Psoas muscle (tissue), 8 donors: ENCODE data around the gene RPS26. TPM values are rescaled to one million over a fixed set of nuclear protein-coding genes. Genes with fewer than 3 reads are reported as not detected.
"Not testable (repeated sequence)": the region's sequence is repeated elsewhere in the genome, so short reads cannot be mapped to it uniquely, and the experiment has no call there.

ENCODE experiments used
- ATAC-seq, 4 donors: fragments of 200-7000 bp; cut with Tn5 transposase; one replicate each; pipeline ENCODE4 v1.9.1; 2020; ENCODE audit warnings: moderate library complexity in 3 of 4, mild to moderate bottlenecking in 2 of 4
- DNase-seq, 2 donors: peaks; one replicate each; pipeline ENCODE4 v3.0.0-alpha.2; 2020
- H3K27ac ChIP-seq: fragments of 200-600 bp; one replicate; pipeline ENCODE4 v1.8.0; 2022
- H3K27me3 ChIP-seq, 3 donors: fragments of 200-600 bp in 1 of 3; one replicate each; pipeline versions ENCODE4 v1.6.1 to v1.8.0; 2013 to 2022; ENCODE audit warnings: low read length in 2 of 3, mild to moderate bottlenecking in 2 of 3, moderate library complexity in 1 of 3; ENCODE audit not compliant: insufficient read depth in 3 of 3
- H3K36me3 ChIP-seq, 2 donors: fragments of 200-600 bp in 1 of 2; one replicate each; pipeline versions ENCODE4 v1.6.1 to v1.8.0; 2013 to 2022; ENCODE audit warnings: low read depth in 1 of 2, mild to moderate bottlenecking in 1 of 2, moderate library complexity in 1 of 2; ENCODE audit not compliant: insufficient read depth in 1 of 2
- H3K4me1 ChIP-seq: fragments of 200-600 bp; one replicate; pipeline ENCODE4 v1.8.0; 2022
- H3K4me3 ChIP-seq: fragments of 200-600 bp; one replicate; pipeline ENCODE4 v1.8.0; 2022; ENCODE audit warnings: mild to moderate bottlenecking
- H3K9me3 ChIP-seq: fragments of 200-600 bp; one replicate; pipeline ENCODE4 v1.8.0; 2022
- WGBS, 3 donors: extraction: QIAGEN DNeasy Blood & Tissue Kit; methylation state at CpG; one replicate each; pipeline versions ENCODE4 v1.1.6 to v1.1.7; 2013; 5-methylcytosine and 5-hydroxymethylcytosine counted together
- intact Hi-C, 2 donors: fragments of 100-400 bp; cut with DNase I; formaldehyde crosslinking; loops; one replicate each; pipeline versions ENCODE4 v1.11.0 to v1.14.2; 2022
- polyA plus RNA-seq, 3 donors: library from polyadenylated mRNA; stranded (reverse); fragments of 200-250 nt; gene quantifications; one replicate each; pipeline ENCODE4 v1.2.3, GENCODE V29; 2013
- total RNA-seq, 4 donors: library from RNA; stranded (reverse); fragmentation: NEBNext Ultra II Directional in 2 of 4; extraction: Animal tissue kit (Norgen Biotek cat#: 25700) in 2 of 4; gene quantifications; one replicate each; pipeline versions ENCODE4 v1.2.1 to v1.2.4, GENCODE V29; 2021 to 2023
- TF ChIP-seq, protein P1 (sequence below): fragments of 200-600 bp; IDR thresholded peaks from one replicate; pipeline ENCODE4 v1.8.0; 2022; ENCODE audit warnings: antibody characterized with exemption
- donor health status: healthy with polysubstance abuse.
- donor health status: DM: no; HTN: no; CAD: no; lungs with moderate emphysema.
- donor health status: Bipolar disorder and iron deficiency.
- donor health status: healthy.
- donor health status: DM: yes; HTN: yes; CAD: no.
- donor health status: DM: no; HTN: no; CAD: no.
- donor health status: DM: no; HTN: no; CAD: no.
- donor health status: DM: yes; HTN: yes; CAD: no.

The RPS26 gene
- total and polyA plus RNA-seq, 7 donors, result 16.6 to 1,360 (median 49.8) TPM

DNA sequence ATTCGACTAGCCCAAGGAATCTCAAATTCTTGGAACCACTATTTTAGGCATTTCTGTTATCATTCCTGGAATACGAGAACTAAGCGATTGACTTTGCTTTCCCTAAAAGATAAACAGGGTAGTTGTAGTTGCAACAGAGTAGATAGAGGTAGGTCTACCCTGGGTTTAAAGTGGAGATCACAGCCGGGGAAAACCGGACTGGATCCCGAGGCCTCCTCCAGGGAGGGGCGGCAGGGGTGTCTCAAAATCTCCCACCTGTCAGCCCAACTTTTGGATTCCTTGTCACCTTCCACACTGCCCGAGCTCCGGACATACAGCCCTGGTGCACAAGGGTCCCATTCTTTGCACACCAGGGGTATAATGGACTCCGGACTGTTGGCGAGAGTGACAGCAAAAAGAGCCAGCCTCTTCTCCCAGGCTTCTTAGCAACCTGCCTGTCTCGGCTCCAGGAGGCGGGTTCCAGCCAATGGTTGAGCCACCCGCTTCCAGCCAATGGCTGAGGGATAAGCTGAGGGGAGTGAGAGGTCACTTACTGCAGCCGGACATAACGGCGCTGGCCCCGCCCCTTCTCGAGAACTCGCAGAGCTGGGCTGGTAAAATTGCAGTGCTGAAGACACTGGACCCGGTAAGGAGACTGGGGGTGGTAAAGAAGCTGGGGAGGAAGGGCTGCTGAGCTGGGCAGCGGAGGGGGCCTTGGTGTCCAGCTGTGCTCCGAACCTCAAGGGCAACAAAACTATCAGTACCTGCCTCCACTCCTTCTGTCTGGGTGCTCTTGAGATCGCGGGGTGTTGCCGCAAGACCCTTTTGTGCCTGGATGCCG lies 44.8 kb upstream of the RPS26 start, which contains the start of gene SUOX:
Gene SUOX (plus strand): TSS at position 562 of the 820 bp plus-strand sequence. CDS start 4,946 bp downstream, outside the sequence.
- 0 to 1% (median 1%) methylated on average over 27 of the region's 27 CpGs for WGBS, 3 donors
- TF ChIP-seq, protein P1, sequence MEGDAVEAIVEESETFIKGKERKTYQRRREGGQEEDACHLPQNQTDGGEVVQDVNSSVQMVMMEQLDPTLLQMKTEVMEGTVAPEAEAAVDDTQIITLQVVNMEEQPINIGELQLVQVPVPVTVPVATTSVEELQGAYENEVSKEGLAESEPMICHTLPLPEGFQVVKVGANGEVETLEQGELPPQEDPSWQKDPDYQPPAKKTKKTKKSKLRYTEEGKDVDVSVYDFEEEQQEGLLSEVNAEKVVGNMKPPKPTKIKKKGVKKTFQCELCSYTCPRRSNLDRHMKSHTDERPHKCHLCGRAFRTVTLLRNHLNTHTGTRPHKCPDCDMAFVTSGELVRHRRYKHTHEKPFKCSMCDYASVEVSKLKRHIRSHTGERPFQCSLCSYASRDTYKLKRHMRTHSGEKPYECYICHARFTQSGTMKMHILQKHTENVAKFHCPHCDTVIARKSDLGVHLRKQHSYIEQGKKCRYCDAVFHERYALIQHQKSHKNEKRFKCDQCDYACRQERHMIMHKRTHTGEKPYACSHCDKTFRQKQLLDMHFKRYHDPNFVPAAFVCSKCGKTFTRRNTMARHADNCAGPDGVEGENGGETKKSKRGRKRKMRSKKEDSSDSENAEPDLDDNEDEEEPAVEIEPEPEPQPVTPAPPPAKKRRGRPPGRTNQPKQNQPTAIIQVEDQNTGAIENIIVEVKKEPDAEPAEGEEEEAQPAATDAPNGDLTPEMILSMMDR, result no peak
- intact Hi-C loops, result loop anchor here (2.0 to 10.0 kb wide), 3 partner anchors 40 to 108 kb away; partner anchors contain the start of genes PA2G4 (in 1 of the 2) and RPS26 (in 1 of the 2)
- Histone ChIP-seq H3K36me3 (peaks cover 7 to 38% of the 10 kb centered on the region in 2 donors), H3K4me3 (peak within 1 kb of the TSS; percentile 68), H3K27ac (peak within 1 kb of the TSS; percentile 84), H3K4me1 (peaks cover 17% of the 10 kb centered on the region), H3K27me3 (no peaks in the 10 kb centered on the region), H3K9me3 (no peaks in the 10 kb centered on the region)
- DNase-seq (peak; percentile 96 to 98), ATAC-seq (peak; percentile 98 to 99 (median 98))

GRCh38 chr12:55997535-55997859 lies 44.2 kb upstream of the RPS26 start:
- Histone ChIP-seq H3K4me3 (peak overlapping the region; percentile 68), H3K9me3 (no peaks in the 10 kb centered on the region), H3K27me3 (no peaks in the 10 kb centered on the region), H3K4me1 (peaks cover 17% of the 10 kb centered on the region), H3K36me3 (peaks cover 6 to 38% of the 10 kb centered on the region in 2 donors), H3K27ac (peak overlapping the region; percentile 84)
- no peak for DNase-seq
- peak in 1 of 4 donors; percentile 6 for ATAC-seq
- TF ChIP-seq, protein P1, result no peak
- intact Hi-C loops, result loop anchor here (2.0 to 10.0 kb wide), 3 partner anchors 40 to 107 kb away; partner anchors contain the start of genes PA2G4 (in 1 of the 2) and RPS26 (in 1 of the 2)
- 0 to 4% (median 2%) methylated on average over 5 of the region's 5 CpGs for WGBS, 3 donors

- not testable (repeated sequence) for DNase-seq, H3K4me3 ChIP-seq, H3K9me3 ChIP-seq, H3K27ac ChIP-seq, ATAC-seq, H3K27me3 ChIP-seq
- 56 to 84% (median 83%) methylated on average over 2 to 6 of the region's 6 CpGs for WGBS, 3 donors
- Histone ChIP-seq H3K4me1 (peaks cover 17% of the 10 kb centered on the region), H3K36me3 (peaks cover 0 to 34% of the 10 kb centered on the region in 2 donors)
- intact Hi-C loops, result loop anchor here in 1 of 2 donors (5.0 to 10.0 kb wide), 2 partner anchors 38 to 105 kb away; partner anchors contain the start of gene PA2G4
Observed at GRCh38 chr12:55999522-55999921, 42.2 kb upstream of the RPS26 start.

GRCh38 chr12:55999999-56000540 lies 41.6 kb upstream of the RPS26 start:
- H3K4me3 ChIP-seq, result peak overlapping the region; percentile 50
- ATAC-seq, H3K27me3 ChIP-seq, DNase-seq, H3K9me3 ChIP-seq: not testable (repeated sequence)
- H3K36me3 ChIP-seq, result peaks cover 0 to 32% of the 10 kb centered on the region in 2 donors
- H3K4me1 ChIP-seq, result peaks cover 17% of the 10 kb centered on the region
- intact Hi-C loops, result loop anchor here (5.0 to 10.0 kb wide), 2 partner anchors 37 to 105 kb away; partner anchors contain the start of gene PA2G4 (in 2 of the 2)
- peak overlapping the region; percentile 78 for H3K27ac ChIP-seq
- 78 to 89% (median 86%) methylated on average over 26 to 33 of the region's 33 CpGs for WGBS, 3 donors

- TF ChIP-seq, protein P1, result no peak
- ATAC-seq (no peak), DNase-seq (no peak)
- H3K4me3 ChIP-seq, result no peak overlapping the region
- peaks cover 0 to 28% of the 10 kb centered on the region in 2 donors for H3K36me3 ChIP-seq
- peak overlapping the region; percentile 78 for H3K27ac ChIP-seq
- no peaks in the 10 kb centered on the region for H3K9me3 ChIP-seq
- no peaks in the 10 kb centered on the region for H3K27me3 ChIP-seq
- peaks cover 17% of the 10 kb centered on the region for H3K4me1 ChIP-seq
- WGBS, 3 donors, result 62 to 75% (median 69%) methylated on average over 7 of the region's 7 CpGs
- intact Hi-C loops, result loop anchor here in 1 of 2 donors (10.0 kb wide), 1 partner anchor 103 kb away; the partner anchor contains the start of gene PA2G4
Observed at GRCh38 chr12:56001487-56002100, 40.1 kb upstream of the RPS26 start.

GRCh38 chr12:56003376-56003775 lies 38.3 kb upstream of the RPS26 start:
- not testable (repeated sequence) for ATAC-seq, H3K4me3 ChIP-seq, H3K27ac ChIP-seq, DNase-seq, H3K27me3 ChIP-seq, H3K4me1 ChIP-seq, H3K9me3 ChIP-seq
- WGBS, 3 donors, result 81 to 91% (median 85%) methylated on average over 5 of the region's 5 CpGs
- H3K36me3 ChIP-seq, result peaks cover 0 to 28% of the 10 kb centered on the region in 2 donors
- intact Hi-C loops, result loop anchor here in 1 of 2 donors (10.0 kb wide), 1 partner anchor 101 kb away; the partner anchor contains the start of gene PA2G4
